IMR-90 (cell line): Measurements from ENCODE around the gene REPS2. TPM values are rescaled to one million over a fixed set of nuclear protein-coding genes. Genes with fewer than 3 reads are reported as not detected.

Experiments used
- ATAC-seq: fragments of 200-7000 bp; cut with Tn5 transposase; 2 replicates; pipeline ENCODE4 v1.9.1; 2020; ENCODE audit warnings: low read depth, mild to moderate bottlenecking, moderate library complexity
- BruUV-seq: library from RNA; stranded (reverse); fragments of 400-500 nt; replicated peaks from 2 replicates; lab custom pipeline; 2021; lab: Mats Ljungman, UMichigan
- CTCF ChIA-PET: fragments of 300-600 bp; formaldehyde crosslinking; extraction: SDS; loops from one replicate; lab custom pipeline; 2021; ENCODE audit warnings: antibody characterized with exemption; lab: Yijun Ruan, JAX
- POLR2A ChIA-PET: fragments of 300-600 bp; sonication (Branson Sonifier 250); formaldehyde crosslinking; loops from one replicate; lab custom pipeline; 2022; ENCODE audit warnings: antibody characterized with exemption; ENCODE audit not compliant: unreplicated experiment; lab: Charles Lee
- DNase-seq: peaks from one replicate; pipeline ENCODE4 v3.0.0; 2013
- H2AFZ ChIP-seq: replicated peaks from 2 replicates; pipeline ENCODE3; 2013; ENCODE audit warnings: low read length, mild to moderate bottlenecking; ENCODE audit not compliant: poor library complexity
- H2AK5ac ChIP-seq: 2 replicates; pipeline ENCODE4 v1.6.1; 2013; ENCODE audit warnings: low read depth, low read length, inconsistent platforms
- H2AK9ac ChIP-seq: replicated peaks from 2 replicates; pipeline ENCODE3; 2013; ENCODE audit warnings: mild to moderate bottlenecking, low read depth, low read length, moderate library complexity; ENCODE audit not compliant: poor library complexity
- H2BK120ac ChIP-seq: 2 replicates; pipeline ENCODE4 v1.6.1; 2013; ENCODE audit warnings: low read depth, low read length, inconsistent platforms
- H2BK15ac ChIP-seq: 3 replicates; pipeline ENCODE4 v1.6.1; 2013; ENCODE audit warnings: low read depth, low read length, inconsistent platforms
- H2BK20ac ChIP-seq: 2 replicates; pipeline ENCODE4 v1.6.1; 2013; ENCODE audit warnings: low read depth, mild to moderate bottlenecking, inconsistent platforms, low read length, moderate library complexity
- H2BK5ac ChIP-seq: 2 replicates; pipeline ENCODE4 v1.6.1; 2013; ENCODE audit warnings: mild to moderate bottlenecking, low read depth, low read length, inconsistent platforms; ENCODE audit not compliant: poor library complexity, severe bottlenecking
- H3K14ac ChIP-seq: replicated peaks from 2 replicates; pipeline ENCODE4 v1.6.1; 2013; ENCODE audit warnings: low read depth, low read length, inconsistent platforms
- H3K18ac ChIP-seq: 2 replicates; pipeline ENCODE4 v1.6.1; 2013; ENCODE audit warnings: low read depth, low read length, control low read depth
- H3K23ac ChIP-seq: 2 replicates; pipeline ENCODE4 v1.6.1; 2013; ENCODE audit warnings: low read depth, low read length, inconsistent platforms
- H3K27ac ChIP-seq: 2 replicates; pipeline ENCODE4 v1.5.1; 2013; ENCODE audit warnings: mild to moderate bottlenecking, control low read depth, low read length; ENCODE audit not compliant: insufficient read depth
- H3K27me3 ChIP-seq: 2 replicates; pipeline ENCODE4 v1.6.1; 2013; ENCODE audit warnings: low read length; ENCODE audit not compliant: control insufficient read depth, insufficient read depth
- H3K36me3 ChIP-seq: 2 replicates; pipeline ENCODE4 v1.6.1; 2013; ENCODE audit warnings: low read length, mixed read lengths; ENCODE audit not compliant: control insufficient read depth, insufficient read depth
- H3K4ac ChIP-seq: 2 replicates; pipeline ENCODE4 v1.6.1; 2013; ENCODE audit warnings: low read depth, low read length, inconsistent platforms
- H3K4me1 ChIP-seq: 2 replicates; pipeline ENCODE4 v1.6.1; 2013; ENCODE audit warnings: low read length, mixed read lengths; ENCODE audit not compliant: control insufficient read depth, insufficient read depth
- H3K4me2 ChIP-seq: 2 replicates; pipeline ENCODE4 v1.6.1; 2013; ENCODE audit warnings: low read depth, mild to moderate bottlenecking, control low read depth, low read length, moderate library complexity
- H3K4me3 ChIP-seq: 2 replicates; pipeline ENCODE4 v1.5.1; 2013; ENCODE audit warnings: low read depth, mild to moderate bottlenecking, control low read depth, low read length, moderate library complexity; ENCODE audit not compliant: insufficient read depth
- H3K56ac ChIP-seq: 2 replicates; pipeline ENCODE4 v1.6.1; 2013; ENCODE audit warnings: low read length, inconsistent platforms; ENCODE audit not compliant: insufficient read depth; ENCODE audit errors: extremely low read depth
- H3K79me1 ChIP-seq, 2 experiments: 2 replicates each; pipeline ENCODE4 v1.6.1; 2013; ENCODE audit warnings: low read length in 2 of 2, inconsistent platforms in 1 of 2, low read depth in 1 of 2
- H3K9ac ChIP-seq: 2 replicates; pipeline ENCODE4 v1.6.1; 2013; ENCODE audit warnings: low read depth, low read length, control low read depth
- H3K9me1 ChIP-seq: 2 replicates; pipeline ENCODE4 v1.6.1; 2013; ENCODE audit warnings: low read length, inconsistent platforms; ENCODE audit not compliant: insufficient read depth
- H3K9me3 ChIP-seq: 2 replicates; pipeline ENCODE4 v1.6.1; 2013; ENCODE audit warnings: low read length; ENCODE audit not compliant: control insufficient read depth, insufficient read depth
- H4K20me1 ChIP-seq: 2 replicates; pipeline ENCODE4 v1.6.1; 2013; ENCODE audit warnings: low read length, inconsistent platforms; ENCODE audit not compliant: insufficient read depth
- H4K5ac ChIP-seq: 2 replicates; pipeline ENCODE4 v1.6.1; 2013; ENCODE audit warnings: mild to moderate bottlenecking, low read depth, low read length, control low read depth
- H4K8ac ChIP-seq, 2 experiments: 2 replicates each; pipeline ENCODE4 v1.6.1; 2013; ENCODE audit warnings: low read depth in 2 of 2, low read length in 2 of 2, control low read depth in 1 of 2, inconsistent platforms in 1 of 2
- H4K91ac ChIP-seq: 2 replicates; pipeline ENCODE4 v1.6.1; 2013; ENCODE audit warnings: low read depth, low read length, inconsistent platforms; ENCODE audit not compliant: insufficient read depth
- BHLHE40 ChIP-seq: fragments of 150-350 bp; IDR thresholded peaks from 2 replicates; pipeline ENCODE4 v1.6.1; 2016; ENCODE audit warnings: mild to moderate bottlenecking, low read depth, low read length
- CEBPB ChIP-seq: IDR thresholded peaks from 2 replicates; pipeline ENCODE4 v1.6.1; 2012; ENCODE audit warnings: low read depth, low read length, improper control_type of control experiment
- CHD1 ChIP-seq: IDR thresholded peaks from 2 replicates; pipeline ENCODE4 v1.6.1; 2012; ENCODE audit warnings: low read depth, low read length, improper control_type of control experiment
- FOS ChIP-seq: fragments of 150-350 bp; IDR thresholded peaks from 2 replicates; pipeline ENCODE4 v1.6.1; 2016; ENCODE audit warnings: low read depth, low read length
- MAFK ChIP-seq: IDR thresholded peaks from 2 replicates; pipeline ENCODE4 v1.6.1; 2012; ENCODE audit warnings: low read depth, low read length, improper control_type of control experiment
- MAZ ChIP-seq: IDR thresholded peaks from 2 replicates; pipeline ENCODE4 v1.6.1; 2012; ENCODE audit warnings: low read depth, mild to moderate bottlenecking, low read length, improper control_type of control experiment, moderate library complexity, borderline replicate concordance
- MXI1 ChIP-seq: IDR thresholded peaks from 2 replicates; pipeline ENCODE4 v1.6.1; 2012; ENCODE audit warnings: low read depth, mild to moderate bottlenecking, low read length, moderate library complexity, borderline replicate concordance
- NFE2L2 ChIP-seq: fragments of 150-350 bp; IDR thresholded peaks from 2 replicates; pipeline ENCODE4 v1.6.1; 2016; ENCODE audit warnings: low read depth, mild to moderate bottlenecking, low read length
- POLR2A ChIP-seq: IDR thresholded peaks from 2 replicates; pipeline ENCODE4 v1.6.1; 2012; ENCODE audit warnings: mild to moderate bottlenecking, low read depth, low read length
- RAD21 ChIP-seq: IDR thresholded peaks from 2 replicates; pipeline ENCODE4 v1.6.1; 2012; ENCODE audit warnings: low read length, improper control_type of control experiment
- RCOR1 ChIP-seq: IDR thresholded peaks from 2 replicates; pipeline ENCODE4 v1.6.1; 2012; ENCODE audit warnings: mild to moderate bottlenecking, low read length, improper control_type of control experiment; ENCODE audit not compliant: insufficient replicate concordance
- RFX5 ChIP-seq: IDR thresholded peaks from 2 replicates; pipeline ENCODE4 v1.8.0; 2012; ENCODE audit warnings: low read depth, mild to moderate bottlenecking, low read length, moderate library complexity
- SMC3 ChIP-seq: fragments of 150-350 bp; IDR thresholded peaks from 2 replicates; pipeline ENCODE4 v1.6.1; 2016; ENCODE audit warnings: low read depth, mild to moderate bottlenecking, antibody characterized with exemption, low read length, moderate library complexity
- WGBS, 2 experiments: methylation state at CpG; one replicate each; pipeline versions ENCODE4 v1.1.5 to v1.1.7; 2013; ENCODE audit warnings: missing lambda C conversion rate in 2 of 2; ENCODE audit not compliant: insufficient read length in 1 of 2; ENCODE audit errors: extremely low coverage in 2 of 2; 5-methylcytosine and 5-hydroxymethylcytosine counted together
- dilution Hi-C: fragments of 300-500 bp; cut with HindIII; formaldehyde crosslinking; loops from one replicate; pipeline ENCODE4 v1.14.3; 2018; ENCODE audit warnings: low sequenced_read_pairs; ENCODE audit not compliant: unreplicated experiment
- in situ Hi-C: fragments of 300-500 bp; cut with MboI; formaldehyde crosslinking; loops from 3 replicates; pipeline ENCODE4 v1.14.3; 2019; ENCODE audit warnings: low sequenced_read_pairs, inconsistent platforms, mixed read lengths
- intact Hi-C: fragments of 100-400 bp; cut with micrococcal nuclease; formaldehyde crosslinking; loops from 2 replicates; pipeline ENCODE4 v1.10.0; 2022
- polyA plus RNA-seq, 3 experiments: library from polyadenylated mRNA; depleted of rRNA; stranded (reverse); fragments of >200 nt; gene quantifications; 2 replicates each; pipeline ENCODE4 v1.2.3, GENCODE V29; 2012; ENCODE audit warnings: low replicate concordance in 1 of 3
- total RNA-seq: library from RNA; depleted of rRNA; stranded (reverse); fragments of >200 nt; gene quantifications from 2 replicates; pipeline ENCODE4 v1.2.3, GENCODE V29; 2012
- TF ChIP-seq, protein P1 (sequence below): fragments of 150-350 bp; IDR thresholded peaks from 2 replicates; pipeline ENCODE4 v1.6.1; 2016; ENCODE audit warnings: low read depth, mild to moderate bottlenecking, low read length, moderate library complexity, borderline replicate concordance
- TF ChIP-seq, protein P2 (sequence below): fragments of 150-350 bp; IDR thresholded peaks from 2 replicates; pipeline ENCODE4 v1.6.1; 2017; ENCODE audit warnings: mild to moderate bottlenecking, antibody characterized with exemption, low read length, low read depth
- TF ChIP-seq, protein P3 (sequence below): conservative IDR thresholded peaks from 2 replicates; pipeline ENCODE4 v1.5.1; 2012; ENCODE audit warnings: mild to moderate bottlenecking, low read depth, low read length, improper control_type of control experiment

Gene REPS2
- total and polyA plus RNA-seq, 2 of the 4 experiments (the other 2 are of a cell fraction) = 0.02 to 0.18 TPM

DNA sequence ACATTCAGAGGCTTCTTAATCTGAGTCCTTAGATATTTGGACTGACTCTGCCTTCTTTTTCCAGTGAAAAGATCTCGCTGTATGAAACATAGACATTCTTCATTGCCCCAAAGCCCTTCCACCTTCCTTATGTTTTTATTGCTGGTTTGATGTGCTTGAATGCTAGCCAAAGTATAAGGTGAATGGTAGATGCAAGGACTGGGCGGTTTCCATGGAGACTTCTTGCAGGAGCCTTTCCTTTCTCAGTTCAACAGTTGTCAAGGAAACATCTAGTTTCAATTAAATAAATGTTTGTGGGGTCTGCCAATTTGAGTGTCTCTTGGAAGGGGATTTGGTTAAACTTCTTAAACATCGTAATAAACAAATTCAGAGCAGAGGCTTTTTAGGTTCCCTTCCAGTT is 46.0 kb downstream of the REPS2 start:
- no peak for ATAC-seq
- no TSS peak for BruUV-seq

More for the DNA sequence above, 46.0 kb downstream of the REPS2 start:
- no peak overlapping the region for H4K8ac ChIP-seq
- H3K9ac ChIP-seq = no peak overlapping the region
- dilution Hi-C loops = no loop called here
- no peak overlapping the region for H2AK5ac ChIP-seq
- no peak overlapping the region for H2BK120ac ChIP-seq
- no peaks in the 10 kb centered on the region for H3K9me1 ChIP-seq
- no peaks in the 10 kb centered on the region for H3K79me1 ChIP-seq
- no peak overlapping the region for H3K27ac ChIP-seq
- H4K20me1 ChIP-seq = no peaks in the 10 kb centered on the region
- H3K9me3 ChIP-seq = no peaks in the 10 kb centered on the region
- no peak overlapping the region for H4K91ac ChIP-seq
- no peak overlapping the region for H2AK9ac ChIP-seq
- in situ Hi-C loops = no loop called here
- no peak for DNase-seq
- no peak overlapping the region for H3K23ac ChIP-seq
- H3K27me3 ChIP-seq = peaks cover 9% of the 10 kb centered on the region
- H3K36me3 ChIP-seq = no peaks in the 10 kb centered on the region
- no peak for TF ChIP-seq POLR2A
- TF ChIP-seq RFX5 = no peak
- TF ChIP-seq RAD21 = no peak
- TF ChIP-seq, protein P1, sequence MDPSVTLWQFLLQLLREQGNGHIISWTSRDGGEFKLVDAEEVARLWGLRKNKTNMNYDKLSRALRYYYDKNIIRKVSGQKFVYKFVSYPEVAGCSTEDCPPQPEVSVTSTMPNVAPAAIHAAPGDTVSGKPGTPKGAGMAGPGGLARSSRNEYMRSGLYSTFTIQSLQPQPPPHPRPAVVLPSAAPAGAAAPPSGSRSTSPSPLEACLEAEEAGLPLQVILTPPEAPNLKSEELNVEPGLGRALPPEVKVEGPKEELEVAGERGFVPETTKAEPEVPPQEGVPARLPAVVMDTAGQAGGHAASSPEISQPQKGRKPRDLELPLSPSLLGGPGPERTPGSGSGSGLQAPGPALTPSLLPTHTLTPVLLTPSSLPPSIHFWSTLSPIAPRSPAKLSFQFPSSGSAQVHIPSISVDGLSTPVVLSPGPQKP = no peak
- TF ChIP-seq, protein P2, sequence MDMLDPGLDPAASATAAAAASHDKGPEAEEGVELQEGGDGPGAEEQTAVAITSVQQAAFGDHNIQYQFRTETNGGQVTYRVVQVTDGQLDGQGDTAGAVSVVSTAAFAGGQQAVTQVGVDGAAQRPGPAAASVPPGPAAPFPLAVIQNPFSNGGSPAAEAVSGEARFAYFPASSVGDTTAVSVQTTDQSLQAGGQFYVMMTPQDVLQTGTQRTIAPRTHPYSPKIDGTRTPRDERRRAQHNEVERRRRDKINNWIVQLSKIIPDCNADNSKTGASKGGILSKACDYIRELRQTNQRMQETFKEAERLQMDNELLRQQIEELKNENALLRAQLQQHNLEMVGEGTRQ = no peak
- TF ChIP-seq FOS = no peak
- TF ChIP-seq NFE2L2 = no peak
- no peak for TF ChIP-seq BHLHE40
- TF ChIP-seq SMC3 = no peak
- TF ChIP-seq CEBPB = no peak
- no peak for TF ChIP-seq MAZ
- TF ChIP-seq, protein P3, sequence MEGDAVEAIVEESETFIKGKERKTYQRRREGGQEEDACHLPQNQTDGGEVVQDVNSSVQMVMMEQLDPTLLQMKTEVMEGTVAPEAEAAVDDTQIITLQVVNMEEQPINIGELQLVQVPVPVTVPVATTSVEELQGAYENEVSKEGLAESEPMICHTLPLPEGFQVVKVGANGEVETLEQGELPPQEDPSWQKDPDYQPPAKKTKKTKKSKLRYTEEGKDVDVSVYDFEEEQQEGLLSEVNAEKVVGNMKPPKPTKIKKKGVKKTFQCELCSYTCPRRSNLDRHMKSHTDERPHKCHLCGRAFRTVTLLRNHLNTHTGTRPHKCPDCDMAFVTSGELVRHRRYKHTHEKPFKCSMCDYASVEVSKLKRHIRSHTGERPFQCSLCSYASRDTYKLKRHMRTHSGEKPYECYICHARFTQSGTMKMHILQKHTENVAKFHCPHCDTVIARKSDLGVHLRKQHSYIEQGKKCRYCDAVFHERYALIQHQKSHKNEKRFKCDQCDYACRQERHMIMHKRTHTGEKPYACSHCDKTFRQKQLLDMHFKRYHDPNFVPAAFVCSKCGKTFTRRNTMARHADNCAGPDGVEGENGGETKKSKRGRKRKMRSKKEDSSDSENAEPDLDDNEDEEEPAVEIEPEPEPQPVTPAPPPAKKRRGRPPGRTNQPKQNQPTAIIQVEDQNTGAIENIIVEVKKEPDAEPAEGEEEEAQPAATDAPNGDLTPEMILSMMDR = no peak
- TF ChIP-seq RCOR1 = no peak
- TF ChIP-seq MXI1 = no peak
- no peak for TF ChIP-seq CHD1
- TF ChIP-seq MAFK = no peak
- no peak overlapping the region for H2BK5ac ChIP-seq
- CTCF ChIA-PET = interaction anchor here (0.6 kb wide), 1 partner anchor 77 kb away, joined by 3 read pairs; no protein-coding TSS in a partner anchor
- H3K4me3 ChIP-seq = no peak overlapping the region
- no peak overlapping the region for H3K4ac ChIP-seq
- no peak overlapping the region for H3K14ac ChIP-seq
- no peak overlapping the region for H2AFZ ChIP-seq
- no peak overlapping the region for H3K4me2 ChIP-seq
- no peak overlapping the region for H2BK15ac ChIP-seq
- intact Hi-C loops = no loop called here
- H2BK20ac ChIP-seq = no peak overlapping the region
- H3K56ac ChIP-seq = no peak overlapping the region
- no peak overlapping the region for H4K5ac ChIP-seq
- POLR2A ChIA-PET = no interaction called here
- H3K4me1 ChIP-seq = no peaks in the 10 kb centered on the region
- WGBS, 2 experiments = no CpG with 5 or more reads among the region's 3 CpGs
- H3K18ac ChIP-seq = no peak overlapping the region
